GM12878 (cell line): ENCODE measurements around the gene EIF4H. TPM values are rescaled to one million over a fixed set of nuclear protein-coding genes. Genes with fewer than 3 reads are reported as not detected.

Source experiments
- microRNA counts: library from miRNA; unstranded; fragments of <30 nt; microRNA quantifications from one replicate; lab custom pipeline; 2016
- microRNA-seq: library from miRNA; unstranded; fragments of <30 nt; microRNA quantifications from one replicate; pipeline ENCODE4, GENCODE V29; 2018
- polyA plus RNA-seq, 11 experiments: library from polyadenylated mRNA; depleted of rRNA in 4 of 11; unstranded in 6 of 11; stranded (reverse) in 5 of 11; fragments of >200 nt; fragmentation: Nextera tagmentation in 4 of 11; fragmentation: Illumina TruSeq in 1 of 11; extraction: Ambion mirVana in 4 of 11; extraction: Trizol in 1 of 11; gene quantifications; 1 replicate in 1 of 11; 2 replicates in 10 of 11; pipeline versions ENCODE4 v1.2.1 to v1.2.3, GENCODE V29; 2011 to 2016; ENCODE audit warnings: inconsistent platforms in 2 of 11, missing spikeins in 2 of 11, low read depth in 1 of 11
- small RNA-seq: library from RNA; depleted of rRNA; stranded (forward); fragments of <200 nt; gene quantifications from one replicate; pipeline ENCODE3, GENCODE V24; 2014
- total RNA-seq, 4 experiments: library from RNA; depleted of rRNA in 3 of 4; stranded (reverse); fragments of >200 nt in 3 of 4; fragmentation: Illumina TruSeq in 1 of 4; extraction: Trizol in 1 of 4; gene quantifications; 2 replicates each; pipeline versions ENCODE4 v1.2.1 to v1.2.3, GENCODE V29; 2013 to 2021

Gene EIF4H
- total and polyA plus RNA-seq, 10 of the 15 experiments (the other 5 are each of a cell fraction or from before 2014, with no cell fraction given) = 9.9 to 443 (median 258) TPM

MicroRNA genes within 50 kb of the gene (microRNA counts, 767-probe panel; counts per million panel counts)
- 784 counts per million, percentile 18 among the panel's probes with 10 or more counts for microRNA hsa-miR-590-3p (lab: Ali Mortazavi, UCI)
- 3,014 counts per million, percentile 88 among the panel's probes with 10 or more counts for microRNA hsa-miR-590-5p (lab: Ali Mortazavi, UCI)

Small RNA genes within 50 kb of the gene (microRNA-seq; reads per million reads assigned to microRNA genes)
- 685 reads per million, percentile 86 among the genes with 10 or more reads in this experiment for gene MIR590

Small RNA genes within 50 kb of the gene (small RNA-seq; reads per million reads assigned to genes)
- 11.9 reads per million, percentile 96 among the genes with 10 or more reads in this experiment for gene MIR590

Other genes starting within 250 kb of the EIF4H start
- not detected in 2 replicates for gene ELN, start 146.2 kb upstream of the EIF4H start, total RNA-seq (2014; rRNA removed)
- not detected in 2 replicates for gene ELN, start 146.2 kb upstream of the EIF4H start, total RNA-seq (2014; rRNA removed; fragmentation: Illumina TruSeq; extraction: Trizol)
- 0.08 and 0.19 TPM in 2 replicates for gene ELN, start 146.2 kb upstream of the EIF4H start, total RNA-seq (2021)
- gene ELN, start 146.2 kb upstream of the EIF4H start, polyA plus RNA-seq (2011; rRNA removed) = not detected in 2 replicates
- gene ELN, start 146.2 kb upstream of the EIF4H start, polyA plus RNA-seq (2014; fragmentation: Illumina TruSeq; extraction: Trizol) = not detected in 2 replicates
- gene ELN, start 146.2 kb upstream of the EIF4H start, polyA plus RNA-seq (2014; fragmentation: Nextera tagmentation; extraction: Ambion mirVana) = not detected
- gene ELN, start 146.2 kb upstream of the EIF4H start, polyA plus RNA-seq (2014; rRNA removed) = not detected in 2 replicates
- under 1 TPM; 0.23 to 0.27 TPM for gene ELN, start 146.2 kb upstream of the EIF4H start, polyA plus RNA-seq (2016; fragmentation: Nextera tagmentation; extraction: Ambion mirVana)
- 41.0 and 42.6 TPM in 2 replicates for gene LIMK1, start 90.6 kb upstream of the EIF4H start, total RNA-seq (2014; rRNA removed)
- 21.9 and 24.5 TPM in 2 replicates for gene LIMK1, start 90.6 kb upstream of the EIF4H start, total RNA-seq (2014; rRNA removed; fragmentation: Illumina TruSeq; extraction: Trizol)
- gene LIMK1, start 90.6 kb upstream of the EIF4H start, total RNA-seq (2021) = 55.8 and 59.4 TPM in 2 replicates
- 17.6 and 46.1 TPM in 2 replicates for gene LIMK1, start 90.6 kb upstream of the EIF4H start, polyA plus RNA-seq (2011; rRNA removed)
- gene LIMK1, start 90.6 kb upstream of the EIF4H start, polyA plus RNA-seq (2014; fragmentation: Illumina TruSeq; extraction: Trizol) = 10.5 and 33.0 TPM in 2 replicates
- gene LIMK1, start 90.6 kb upstream of the EIF4H start, polyA plus RNA-seq (2014; fragmentation: Nextera tagmentation; extraction: Ambion mirVana) = under 1 TPM; 0.71 to 0.77 TPM
- gene LIMK1, start 90.6 kb upstream of the EIF4H start, polyA plus RNA-seq (2014; rRNA removed) = 40.6 and 45.4 TPM in 2 replicates
- gene LIMK1, start 90.6 kb upstream of the EIF4H start, polyA plus RNA-seq (2016; fragmentation: Nextera tagmentation; extraction: Ambion mirVana) = 10 to 100 TPM; 15.0 to 18.1 TPM
- gene LAT2, start 35.6 kb downstream of the EIF4H start, total RNA-seq (2014; rRNA removed) = 205 and 218 TPM in 2 replicates
- 162 and 166 TPM in 2 replicates for gene LAT2, start 35.6 kb downstream of the EIF4H start, total RNA-seq (2014; rRNA removed; fragmentation: Illumina TruSeq; extraction: Trizol)
- 217 TPM in 2 replicates for gene LAT2, start 35.6 kb downstream of the EIF4H start, total RNA-seq (2021)
- gene LAT2, start 35.6 kb downstream of the EIF4H start, polyA plus RNA-seq (2011; rRNA removed) = 124 and 153 TPM in 2 replicates
- gene LAT2, start 35.6 kb downstream of the EIF4H start, polyA plus RNA-seq (2014; fragmentation: Illumina TruSeq; extraction: Trizol) = 104 and 177 TPM in 2 replicates
- gene LAT2, start 35.6 kb downstream of the EIF4H start, polyA plus RNA-seq (2014; fragmentation: Nextera tagmentation; extraction: Ambion mirVana) = 10 to 100 TPM; 33.4 to 48.7 TPM
- gene LAT2, start 35.6 kb downstream of the EIF4H start, polyA plus RNA-seq (2014; rRNA removed) = 242 and 276 TPM in 2 replicates
- gene LAT2, start 35.6 kb downstream of the EIF4H start, polyA plus RNA-seq (2016; fragmentation: Nextera tagmentation; extraction: Ambion mirVana) = 100 to 1,000 TPM; 195 to 218 TPM
- 95.3 and 95.8 TPM in 2 replicates for gene RFC2, start 80.0 kb downstream of the EIF4H start, total RNA-seq (2014; rRNA removed)
- 87.5 and 91.9 TPM in 2 replicates for gene RFC2, start 80.0 kb downstream of the EIF4H start, total RNA-seq (2014; rRNA removed; fragmentation: Illumina TruSeq; extraction: Trizol)
- 73.3 and 73.5 TPM in 2 replicates for gene RFC2, start 80.0 kb downstream of the EIF4H start, total RNA-seq (2021)
- 47.0 and 69.3 TPM in 2 replicates for gene RFC2, start 80.0 kb downstream of the EIF4H start, polyA plus RNA-seq (2011; rRNA removed)
- 108 and 121 TPM in 2 replicates for gene RFC2, start 80.0 kb downstream of the EIF4H start, polyA plus RNA-seq (2014; fragmentation: Illumina TruSeq; extraction: Trizol)
- gene RFC2, start 80.0 kb downstream of the EIF4H start, polyA plus RNA-seq (2014; fragmentation: Nextera tagmentation; extraction: Ambion mirVana) = 10 to 100 TPM; 25.8 to 45.2 TPM
- 89.9 and 92.7 TPM in 2 replicates for gene RFC2, start 80.0 kb downstream of the EIF4H start, polyA plus RNA-seq (2014; rRNA removed)
- 100 to 1,000 TPM; 135 to 145 TPM for gene RFC2, start 80.0 kb downstream of the EIF4H start, polyA plus RNA-seq (2016; fragmentation: Nextera tagmentation; extraction: Ambion mirVana)
- gene CLIP2, start 115.1 kb downstream of the EIF4H start, total RNA-seq (2014; rRNA removed) = 22.0 and 26.3 TPM in 2 replicates
- 26.9 and 27.4 TPM in 2 replicates for gene CLIP2, start 115.1 kb downstream of the EIF4H start, total RNA-seq (2014; rRNA removed; fragmentation: Illumina TruSeq; extraction: Trizol)
- 52.9 and 56.3 TPM in 2 replicates for gene CLIP2, start 115.1 kb downstream of the EIF4H start, total RNA-seq (2021)
- gene CLIP2, start 115.1 kb downstream of the EIF4H start, polyA plus RNA-seq (2011; rRNA removed) = 6.1 and 10.4 TPM in 2 replicates
- gene CLIP2, start 115.1 kb downstream of the EIF4H start, polyA plus RNA-seq (2014; fragmentation: Illumina TruSeq; extraction: Trizol) = 5.0 and 23.2 TPM in 2 replicates
- gene CLIP2, start 115.1 kb downstream of the EIF4H start, polyA plus RNA-seq (2014; fragmentation: Nextera tagmentation; extraction: Ambion mirVana) = under 1 TPM; 0.26 to 0.82 TPM
- gene CLIP2, start 115.1 kb downstream of the EIF4H start, polyA plus RNA-seq (2014; rRNA removed) = 23.3 and 28.8 TPM in 2 replicates
- 10 to 100 TPM; 14.8 to 18.9 TPM for gene CLIP2, start 115.1 kb downstream of the EIF4H start, polyA plus RNA-seq (2016; fragmentation: Nextera tagmentation; extraction: Ambion mirVana)